Prostate gland (tissue), 2 donors: ENCODE results near the gene TAF4B.

Experiments used
- CTCF ChIP-seq, 4 experiments: fragments of 200-600 bp in 2 of 4; fragments of 450-650 bp in 2 of 4; sonication (generic) in 2 of 4; IDR thresholded peaks; 1 replicate in 3 of 4; 2 replicates in 1 of 4; pipeline ENCODE4 v1.5.1; 2016 to 2019; ENCODE audit warnings: antibody characterized with exemption in 4 of 4, mild to moderate bottlenecking in 2 of 4, moderate library complexity in 2 of 4
- POLR2A ChIP-seq: fragments of 450-650 bp; IDR thresholded peaks from one replicate; pipeline ENCODE4 v1.6.1; 2016; ENCODE audit warnings: antibody characterized with exemption, mild to moderate bottlenecking
- POLR2AphosphoS5 ChIP-seq: sonication (generic); formaldehyde crosslinking; IDR thresholded peaks from one replicate; pipeline ENCODE4 v1.6.1; 2017; ENCODE audit warnings: antibody characterized with exemption

- TF ChIP-seq CTCF (IDR thresholded peaks at IDR 0.05) (peak in 3 of 4 experiments; percentile 34 to 67 (median 58)), POLR2A (no peak), POLR2AphosphoS5 (no peak)
Observed at GRCh38 chr18:26307161-26307773, 81.0 kb downstream of the TAF4B start.
